ENCODE data around the gene CLEC9A.

Gene CLEC9A

GRCh38 chr12:10027311-10027710, 3.2 kb upstream of the CLEC9A start:
- FAIRE-seq (no peak), DNase-seq (ENCODE audit: insufficient read length) (no peak)
- TF ChIP-seq TAF1 (IDR thresholded peaks at IDR 0.05; ENCODE audit: borderline replicate concordance, low read depth, low read length), result no peak
- TF ChIP-seq POLR2A (IDR thresholded peaks at IDR 0.05; ENCODE audit: low read depth, low read length), result no peak
- TF ChIP-seq POLR2AphosphoS5 (IDR thresholded peaks at IDR 0.05; ENCODE audit: low read depth, low read length), result no peak

GRCh38 chr12:10027721-10028120, 2.8 kb upstream of the CLEC9A start:
- no peak for TF ChIP-seq POLR2AphosphoS5 (IDR thresholded peaks at IDR 0.05; ENCODE audit: low read depth, low read length)
- no peak for TF ChIP-seq POLR2A (IDR thresholded peaks at IDR 0.05; ENCODE audit: low read depth, low read length)
- no peak for TF ChIP-seq TAF1 (IDR thresholded peaks at IDR 0.05; ENCODE audit: borderline replicate concordance, low read depth, low read length)
- no peak for DNase-seq (ENCODE audit: insufficient read length)
- FAIRE-seq, result no peak

GRCh38 chr12:10031321-10031720, 839 bp downstream of the CLEC9A start:
- DNase-seq (ENCODE audit: insufficient read length), result no peak
- TF ChIP-seq POLR2AphosphoS5 (IDR thresholded peaks at IDR 0.05; ENCODE audit: low read depth, low read length), result no peak
- FAIRE-seq, result no peak

GRCh38 chr12:10031771-10032175, 1.3 kb downstream of the CLEC9A start:
- FAIRE-seq (no peak), DNase-seq (ENCODE audit: insufficient read length) (no peak)
- TF ChIP-seq POLR2A (IDR thresholded peaks at IDR 0.05; ENCODE audit: low read depth, low read length) (no peak), TAF1 (IDR thresholded peaks at IDR 0.05; ENCODE audit: borderline replicate concordance, low read depth, low read length) (no peak), POLR2AphosphoS5 (IDR thresholded peaks at IDR 0.05; ENCODE audit: low read depth, low read length) (no peak)

- DNase-seq (ENCODE audit: insufficient read length), result no peak
- FAIRE-seq, result no peak
- TF ChIP-seq POLR2A (IDR thresholded peaks at IDR 0.05; ENCODE audit: low read depth, low read length), result no peak
- TF ChIP-seq POLR2AphosphoS5 (IDR thresholded peaks at IDR 0.05; ENCODE audit: low read depth, low read length), result no peak
- no peak for TF ChIP-seq TAF1 (IDR thresholded peaks at IDR 0.05; ENCODE audit: borderline replicate concordance, low read depth, low read length)
These were observed 3.5 kb downstream of the CLEC9A start for GRCh38 chr12:10033783-10034545.

GRCh38 chr12:10042167-10042566, 11.7 kb downstream of the CLEC9A start:
- DNase-seq (ENCODE audit: insufficient read length) (no peak), FAIRE-seq (no peak)
- TF ChIP-seq POLR2A (IDR thresholded peaks at IDR 0.05; ENCODE audit: low read depth, low read length) (no peak), POLR2AphosphoS5 (IDR thresholded peaks at IDR 0.05; ENCODE audit: low read depth, low read length) (no peak), TAF1 (IDR thresholded peaks at IDR 0.05; ENCODE audit: borderline replicate concordance, low read depth, low read length) (no peak)

- TF ChIP-seq TAF1 (IDR thresholded peaks at IDR 0.05; ENCODE audit: borderline replicate concordance, low read depth, low read length) (no peak), POLR2A (IDR thresholded peaks at IDR 0.05; ENCODE audit: low read depth, low read length) (no peak), POLR2AphosphoS5 (IDR thresholded peaks at IDR 0.05; ENCODE audit: low read depth, low read length) (no peak)
- FAIRE-seq (no peak), DNase-seq (ENCODE audit: insufficient read length) (no peak)
These were observed 18.0 kb downstream of the CLEC9A start for GRCh38 chr12:10048526-10048925.

GRCh38 chr12:10052193-10052913, 21.9 kb downstream of the CLEC9A start:
- TF ChIP-seq POLR2A (IDR thresholded peaks at IDR 0.05; ENCODE audit: low read depth, low read length) (no peak), TAF1 (IDR thresholded peaks at IDR 0.05; ENCODE audit: borderline replicate concordance, low read depth, low read length) (no peak), POLR2AphosphoS5 (IDR thresholded peaks at IDR 0.05; ENCODE audit: low read depth, low read length) (no peak)
- peak; percentile 33 for FAIRE-seq

GRCh38 chr12:10058387-10058786, 27.9 kb downstream of the CLEC9A start:
- TF ChIP-seq POLR2A (IDR thresholded peaks at IDR 0.05; ENCODE audit: low read depth, low read length) (no peak), POLR2AphosphoS5 (IDR thresholded peaks at IDR 0.05; ENCODE audit: low read depth, low read length) (no peak), TAF1 (IDR thresholded peaks at IDR 0.05; ENCODE audit: borderline replicate concordance, low read depth, low read length) (no peak)
- FAIRE-seq, result no peak
- no peak for DNase-seq (ENCODE audit: insufficient read length)

More at GRCh38 chr12:10052193-10052913, 21.9 kb downstream of the CLEC9A start:
- no peak for DNase-seq (ENCODE audit: insufficient read length)

- peak; percentile 40 for FAIRE-seq
- TF ChIP-seq TAF1 (IDR thresholded peaks at IDR 0.05; ENCODE audit: borderline replicate concordance, low read depth, low read length) (no peak), POLR2A (IDR thresholded peaks at IDR 0.05; ENCODE audit: low read depth, low read length) (no peak), POLR2AphosphoS5 (IDR thresholded peaks at IDR 0.05; ENCODE audit: low read depth, low read length) (no peak)
- DNase-seq (ENCODE audit: insufficient read length), result no peak
These were observed 34.8 kb downstream of the CLEC9A start for GRCh38 chr12:10065241-10065640.

- no peak for DNase-seq (ENCODE audit: insufficient read length)
- FAIRE-seq, result no peak
- no peak for TF ChIP-seq POLR2A (IDR thresholded peaks at IDR 0.05; ENCODE audit: low read depth, low read length)
- no peak for TF ChIP-seq POLR2AphosphoS5 (IDR thresholded peaks at IDR 0.05; ENCODE audit: low read depth, low read length)
- TF ChIP-seq TAF1 (IDR thresholded peaks at IDR 0.05; ENCODE audit: borderline replicate concordance, low read depth, low read length), result no peak
These were observed 36.8 kb downstream of the CLEC9A start for GRCh38 chr12:10067264-10067663.

GRCh38 chr12:10067942-10068341, 37.5 kb downstream of the CLEC9A start:
- FAIRE-seq (no peak), DNase-seq (ENCODE audit: insufficient read length) (no peak)
- TF ChIP-seq POLR2A (IDR thresholded peaks at IDR 0.05; ENCODE audit: low read depth, low read length), result no peak
- TF ChIP-seq TAF1 (IDR thresholded peaks at IDR 0.05; ENCODE audit: borderline replicate concordance, low read depth, low read length), result no peak
- TF ChIP-seq POLR2AphosphoS5 (IDR thresholded peaks at IDR 0.05; ENCODE audit: low read depth, low read length), result no peak
